Putamen (tissue), 1 donor: ENCODE measurements around the gene AMN.
"Not testable (repeated sequence)": the region's sequence is repeated elsewhere in the genome, so short reads cannot be mapped to it uniquely, and the experiment has no call there.

Experiments
- DNase-seq: peaks from one replicate; pipeline ENCODE4 v3.0.0-alpha.2; 2016; ENCODE audit warnings: low spot score

The AMN gene

DNA sequence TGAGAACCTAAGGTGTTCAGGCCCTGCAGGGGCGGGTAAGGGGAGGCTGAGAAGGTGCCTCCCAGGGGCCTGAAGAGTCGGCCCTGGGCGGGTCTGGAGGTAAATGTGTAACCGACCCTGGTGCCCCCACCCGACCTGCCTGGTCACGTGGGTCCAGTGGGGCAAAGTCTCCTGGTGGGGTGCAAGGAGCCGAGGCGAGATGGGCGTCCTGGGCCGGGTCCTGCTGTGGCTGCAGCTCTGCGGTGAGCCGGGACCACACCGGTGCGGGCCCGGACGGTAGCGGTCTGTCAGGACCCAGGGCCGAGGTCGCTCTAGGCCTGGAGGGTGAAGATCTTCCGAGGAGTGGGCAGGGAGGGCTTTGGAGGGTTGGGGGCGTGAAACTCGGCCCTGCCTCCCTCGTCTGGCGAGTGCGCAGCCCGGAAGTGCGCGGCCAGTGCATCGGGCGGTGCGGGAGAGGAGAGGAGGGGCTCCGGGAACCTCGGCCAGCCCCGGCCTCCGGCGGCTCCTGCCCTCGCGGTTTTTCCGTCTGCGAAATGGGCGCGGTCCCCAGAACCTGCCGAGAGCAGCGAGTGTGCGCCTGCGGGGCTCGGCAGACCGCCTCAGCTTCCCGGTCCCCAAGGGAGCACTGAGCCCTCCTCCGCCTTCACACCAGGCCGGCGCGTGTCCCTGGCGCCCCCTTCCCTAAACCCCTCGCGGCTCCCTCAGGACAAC lies at the start of gene AMN:
AMN (plus strand) TSS at position 174 of the 711 bp plus-strand sequence; CDS start at position 200, 26 bp downstream.
- no peak for DNase-seq

DNA sequence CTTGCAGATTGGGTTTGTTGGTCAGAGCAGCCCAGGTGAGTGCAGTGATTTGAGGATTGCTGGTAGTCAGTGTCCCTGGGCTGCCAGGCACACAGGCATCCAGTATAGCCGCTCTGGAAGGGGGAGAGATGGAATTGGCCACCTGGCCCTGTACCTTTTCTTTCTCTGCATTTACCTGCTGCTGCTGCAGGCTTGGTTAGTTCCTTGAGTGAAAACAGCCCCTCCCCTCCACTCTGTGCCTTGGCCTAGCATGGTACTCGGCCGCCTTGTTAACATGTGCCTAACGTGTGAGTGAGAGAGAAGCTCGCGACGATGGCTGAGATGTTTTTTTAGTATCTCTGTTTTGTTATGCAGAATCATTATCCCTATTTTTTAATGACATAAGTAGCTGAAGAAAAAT lies 49.3 kb upstream of the AMN start:
- no peak for DNase-seq

DNA sequence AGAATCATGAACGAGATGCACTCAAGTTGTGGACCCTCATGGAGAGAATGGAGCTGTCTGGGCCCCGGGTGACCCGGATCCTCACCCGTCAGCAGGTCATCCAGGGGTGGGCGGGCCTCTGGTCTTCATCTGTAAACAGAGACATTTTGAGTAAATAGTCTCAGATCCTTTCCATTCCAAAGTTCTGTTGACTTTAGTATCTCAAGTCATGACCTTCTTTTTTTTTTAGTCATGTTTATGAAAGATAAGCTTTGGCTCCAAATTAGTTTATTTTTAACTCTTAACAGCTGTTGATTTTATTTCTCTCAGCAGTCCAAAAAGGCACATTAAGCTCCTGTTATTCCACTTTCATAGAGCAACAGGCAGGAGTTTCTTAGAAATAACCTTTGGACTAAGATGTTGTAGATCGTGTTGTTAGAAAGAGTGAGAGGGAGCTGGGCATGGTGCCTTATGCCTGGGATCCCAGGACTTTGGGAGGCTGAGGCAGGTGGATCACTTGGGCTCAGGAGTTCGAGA lies 48.9 kb upstream of the AMN start:
- DNase-seq = no peak

DNA sequence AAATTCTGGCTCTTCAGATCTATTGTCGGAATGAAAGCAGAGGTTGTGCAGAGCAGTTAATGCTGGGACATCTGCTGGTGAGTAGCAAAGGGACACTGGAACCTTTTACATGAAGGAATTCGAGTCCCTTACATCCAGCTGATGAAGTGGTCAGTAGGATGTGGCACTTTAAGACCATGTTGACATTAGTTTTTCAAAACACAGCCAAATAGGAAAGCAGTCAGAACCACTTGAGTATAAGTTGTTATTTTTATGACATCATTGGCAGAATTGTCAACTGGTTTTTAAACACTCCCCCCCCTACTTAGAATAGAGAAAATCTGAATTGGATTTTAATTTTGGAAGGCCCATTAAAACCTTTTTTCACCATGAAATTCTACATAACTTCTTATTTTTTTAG lies 46.8 kb upstream of the AMN start:
- no peak for DNase-seq

DNA sequence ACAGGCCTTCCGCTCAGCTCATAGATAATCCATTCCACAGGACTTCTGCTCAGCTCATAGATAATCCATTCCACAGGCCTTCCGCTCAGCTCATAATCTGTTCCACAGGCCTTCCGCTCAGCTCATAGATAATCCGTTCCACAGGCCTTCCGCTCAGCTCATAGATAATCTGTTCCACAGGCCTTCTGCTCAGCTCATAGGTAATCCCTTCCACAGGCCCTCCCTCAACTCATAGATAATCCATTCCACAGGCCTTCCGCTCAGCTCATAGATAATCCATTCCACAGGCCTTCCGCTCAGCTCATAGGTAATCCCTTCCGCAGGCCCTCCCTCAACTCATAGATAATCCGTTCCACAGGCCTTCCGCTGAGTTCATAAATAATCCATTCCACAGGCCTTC lies 45.0 kb upstream of the AMN start:
- DNase-seq = not testable (repeated sequence)

DNA sequence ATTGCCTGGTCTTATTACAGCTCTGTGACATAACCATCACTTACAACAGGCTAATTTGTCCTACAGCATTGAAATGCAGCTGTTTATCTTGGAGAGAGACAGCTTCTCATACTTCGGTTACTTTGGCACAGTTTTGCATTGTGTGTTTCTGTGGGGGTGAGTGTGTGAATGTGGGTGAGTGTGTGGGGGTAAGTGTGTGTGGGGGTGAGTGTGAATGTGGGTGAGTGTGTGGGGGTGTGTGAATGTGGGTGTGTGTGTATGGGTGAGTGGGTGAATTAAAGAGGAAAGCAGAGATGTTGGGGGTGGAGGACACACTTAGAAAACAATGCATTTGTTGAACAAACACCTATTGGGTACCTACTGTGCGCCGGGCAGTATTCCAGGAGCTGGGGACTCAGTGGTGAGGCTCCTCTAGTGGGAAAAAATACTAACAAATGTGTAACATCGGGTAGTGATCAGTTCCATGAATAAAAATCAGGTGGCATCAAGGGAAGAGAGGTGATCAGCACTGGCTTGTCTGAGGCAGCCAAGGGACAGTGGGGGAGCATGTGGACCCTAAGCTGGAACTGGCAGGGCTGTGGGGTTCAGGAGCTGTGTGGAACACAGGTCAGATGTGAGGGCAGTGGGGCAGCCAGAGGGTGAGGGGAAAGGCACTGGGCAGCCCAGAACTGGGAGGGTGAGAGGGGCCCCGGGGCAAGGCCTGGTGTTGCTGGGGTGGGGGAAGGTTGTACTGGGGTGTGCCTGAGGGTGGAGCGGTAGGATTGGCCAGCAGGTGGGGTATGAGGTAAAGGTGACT lies 44.1 kb upstream of the AMN start:
- DNase-seq = no peak

DNA sequence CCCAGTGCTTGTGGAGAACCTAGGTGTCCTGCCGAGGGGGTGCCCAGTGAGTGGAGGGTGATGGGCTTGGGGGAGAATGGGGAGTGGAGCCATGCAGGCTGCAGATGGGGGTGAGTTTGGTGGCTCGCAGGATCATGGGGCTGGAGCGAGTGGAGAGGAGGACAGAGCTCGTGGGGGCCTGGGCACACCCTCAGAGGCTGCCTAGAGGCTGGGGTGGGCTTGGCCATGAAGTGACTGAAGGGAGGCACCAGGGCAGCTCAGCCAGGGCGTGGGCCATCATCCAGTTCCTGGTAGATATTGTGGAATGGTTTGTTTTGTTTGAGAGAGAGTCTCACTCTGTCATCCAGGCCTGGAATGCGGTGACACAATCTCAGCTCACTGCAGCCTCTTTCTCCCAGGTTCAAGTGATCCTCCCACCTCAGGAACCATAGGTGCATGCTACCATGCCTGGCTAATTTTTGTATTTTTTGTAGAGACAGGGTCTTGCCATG lies 43.4 kb upstream of the AMN start:
- DNase-seq = no peak

DNA sequence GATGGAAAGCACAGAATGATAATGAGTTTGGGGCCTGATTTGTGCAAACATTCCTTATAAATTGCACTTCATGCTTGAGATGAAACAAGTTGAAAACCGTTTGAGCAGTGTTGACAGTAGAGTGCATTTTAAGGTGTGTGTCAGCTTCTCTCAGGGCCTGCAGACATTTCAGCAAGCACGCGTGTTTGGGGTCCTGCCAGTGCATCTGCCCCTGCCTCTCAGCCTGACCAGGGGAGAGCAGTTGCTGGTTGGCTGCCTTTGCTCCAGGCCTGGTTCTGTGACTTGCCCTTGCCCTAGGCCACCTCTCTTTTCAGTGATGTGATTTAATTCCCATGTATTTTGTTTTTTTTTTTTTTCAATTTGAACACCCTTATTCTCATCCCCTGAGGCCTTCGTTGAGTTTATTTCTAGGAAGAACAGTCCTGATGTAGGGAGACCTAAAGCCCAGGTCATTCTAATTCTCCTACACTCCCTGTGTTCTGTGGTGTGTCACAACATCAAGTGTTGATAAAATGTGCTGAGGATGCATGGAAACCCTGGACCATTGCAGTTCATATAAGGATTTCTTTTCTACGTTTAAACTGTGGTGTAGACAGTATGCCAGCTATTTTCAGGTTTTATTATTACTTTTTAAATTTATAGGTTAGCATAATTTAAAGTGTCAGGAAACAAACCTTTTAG lies 40.1 kb upstream of the AMN start:
- DNase-seq = no peak

DNA sequence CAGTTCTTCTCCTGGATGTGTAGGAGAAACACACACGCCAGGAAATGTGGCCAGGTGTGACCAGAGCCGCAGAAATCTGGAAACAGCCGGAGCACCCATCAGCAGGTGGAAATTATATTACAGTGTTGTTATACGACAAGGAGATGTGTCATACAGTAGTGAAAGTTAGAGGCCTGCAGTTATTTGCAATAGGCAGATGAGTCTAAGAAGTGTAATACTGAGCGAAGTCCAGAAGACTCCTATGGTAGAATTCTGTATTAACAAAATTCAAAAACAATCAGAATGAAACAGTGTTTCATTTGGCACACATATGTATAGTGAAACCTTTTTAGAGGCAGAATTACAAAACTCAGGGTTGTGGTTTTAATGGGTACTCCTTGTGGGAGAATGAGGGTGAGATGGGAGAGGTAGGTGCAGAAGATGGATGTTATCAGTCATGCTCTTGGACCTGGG lies 39.3 kb upstream of the AMN start:
- DNase-seq = no peak

DNA sequence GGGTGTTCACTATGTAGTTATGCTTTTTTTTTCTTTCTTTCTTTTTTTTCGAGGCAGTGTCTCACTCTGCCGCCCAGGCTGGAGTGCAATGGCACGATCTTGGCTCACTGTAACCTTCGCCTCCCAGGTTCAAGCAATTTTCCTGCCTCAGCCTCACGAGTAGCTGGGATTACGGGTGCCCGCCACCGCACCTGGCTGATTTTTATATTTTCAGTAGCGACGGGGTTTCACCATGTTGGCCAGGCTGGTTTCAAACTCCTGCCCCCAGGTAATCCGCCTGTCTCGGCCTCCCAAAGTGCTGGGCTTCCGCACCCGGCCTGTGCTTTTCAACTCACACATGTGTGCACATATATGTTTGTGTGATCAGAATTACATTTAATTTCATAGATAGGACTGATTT lies 38.9 kb upstream of the AMN start:
- no peak for DNase-seq

DNA sequence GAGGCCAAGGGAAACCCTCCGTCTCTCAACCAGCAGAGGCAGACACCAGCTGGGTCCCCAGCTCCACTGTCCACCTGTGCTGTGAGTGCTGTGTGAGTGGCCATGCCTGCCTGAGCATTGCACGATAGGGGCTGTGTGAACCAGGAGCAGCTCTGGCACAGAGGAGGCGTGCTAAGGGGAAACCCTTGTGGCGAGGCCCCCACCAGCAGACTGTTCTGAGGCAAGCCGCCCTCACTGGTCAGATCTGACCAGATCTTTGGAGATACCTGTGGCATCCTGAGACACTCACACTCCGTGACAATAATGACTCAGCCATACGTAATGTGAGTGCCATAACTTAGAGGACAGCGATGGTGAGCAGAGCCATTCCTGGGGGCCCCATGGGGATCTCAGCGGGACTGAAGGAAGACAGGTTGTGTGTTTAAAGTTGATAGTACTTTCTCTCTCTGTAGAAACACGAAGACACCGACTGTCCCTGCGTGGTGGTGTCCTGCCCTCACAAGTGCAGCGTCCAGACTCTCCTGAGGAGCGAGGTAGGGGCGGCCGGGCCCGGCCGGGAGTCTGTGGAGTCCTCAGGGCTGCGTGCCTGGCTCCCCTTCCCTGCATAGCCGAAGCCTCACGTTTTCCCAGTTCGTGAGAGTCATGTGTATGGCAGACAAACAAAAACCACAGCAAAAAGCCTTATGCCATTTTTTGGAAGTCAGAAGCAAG lies 36.6 kb upstream of the AMN start:
- DNase-seq = no peak

DNA sequence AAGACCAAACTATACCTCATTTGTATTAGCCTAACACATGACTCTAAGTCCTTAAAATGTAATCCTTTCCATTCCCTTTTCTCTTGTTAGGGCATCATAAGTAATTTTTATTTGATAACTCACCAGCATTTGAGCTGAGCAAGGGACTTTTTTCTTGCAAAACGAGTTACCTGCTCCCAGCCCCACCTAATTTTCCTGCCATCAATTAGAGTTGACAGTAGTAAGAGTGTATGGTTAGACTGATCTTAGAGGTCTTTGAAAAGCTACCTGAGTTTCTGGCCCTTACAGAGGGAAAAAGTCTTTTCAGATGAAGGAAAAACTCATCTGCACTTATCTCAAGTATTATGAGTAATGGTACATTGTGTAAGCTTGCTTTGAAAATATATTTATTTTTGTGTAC lies 33.7 kb upstream of the AMN start:
- no peak for DNase-seq

DNA sequence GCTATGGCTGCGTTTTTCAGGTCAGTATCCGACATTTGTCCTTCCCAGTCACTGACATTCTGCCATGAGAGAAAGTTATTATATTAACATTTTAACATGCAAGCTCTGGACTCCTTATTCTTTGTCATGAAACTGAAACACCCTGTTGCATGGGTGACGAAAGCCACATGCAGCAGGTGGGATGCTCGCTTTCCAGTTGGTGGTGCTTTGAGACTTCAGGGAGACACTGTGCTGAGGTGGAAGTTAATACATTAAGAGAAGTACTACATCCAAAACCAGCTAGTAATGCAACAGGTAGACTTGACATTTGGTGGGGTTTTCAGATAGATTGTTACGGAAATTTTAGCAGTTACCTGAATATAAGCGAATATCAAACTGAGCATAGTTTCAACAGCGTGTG lies 32.8 kb upstream of the AMN start:
- no peak for DNase-seq

DNA sequence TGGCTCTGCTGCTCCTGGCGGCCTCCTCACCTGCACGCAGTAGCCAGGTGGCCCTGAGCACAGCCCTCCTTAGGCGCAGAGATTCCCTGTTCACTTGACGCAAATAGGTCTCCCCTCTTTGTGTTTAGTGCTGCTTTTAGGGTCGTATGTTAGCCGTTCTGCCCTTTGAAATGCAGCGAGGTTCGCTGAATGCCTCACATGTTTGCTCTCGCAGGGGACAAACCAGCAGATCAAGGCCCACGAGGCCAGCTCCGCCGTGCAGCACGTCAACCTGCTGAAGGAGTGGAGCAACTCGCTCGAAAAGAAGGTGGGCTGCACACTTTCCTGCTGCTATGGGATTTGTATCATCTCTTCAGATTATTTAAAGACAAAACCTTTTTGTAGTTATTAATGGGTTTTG lies 31.4 kb upstream of the AMN start:
- DNase-seq = no peak

DNA sequence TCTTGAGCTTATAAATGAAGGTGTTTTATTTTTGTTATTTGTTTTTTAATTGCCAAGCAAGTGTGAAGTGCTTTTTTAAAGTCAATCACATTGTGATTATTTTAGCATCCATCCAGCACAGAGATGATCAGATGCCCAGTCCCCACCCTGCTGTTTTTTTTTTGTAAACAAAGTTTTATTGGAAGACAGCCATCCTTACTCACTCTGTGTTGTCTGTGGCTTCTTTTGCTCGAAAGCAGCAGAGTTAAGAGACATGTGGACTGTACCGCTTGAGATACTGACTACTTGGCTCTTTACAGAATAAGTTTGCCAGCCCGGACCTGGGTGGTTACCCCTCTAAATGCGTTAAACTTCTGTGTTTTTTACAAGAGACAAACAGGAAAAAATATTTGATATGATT lies 30.9 kb upstream of the AMN start:
- no peak for DNase-seq

DNA sequence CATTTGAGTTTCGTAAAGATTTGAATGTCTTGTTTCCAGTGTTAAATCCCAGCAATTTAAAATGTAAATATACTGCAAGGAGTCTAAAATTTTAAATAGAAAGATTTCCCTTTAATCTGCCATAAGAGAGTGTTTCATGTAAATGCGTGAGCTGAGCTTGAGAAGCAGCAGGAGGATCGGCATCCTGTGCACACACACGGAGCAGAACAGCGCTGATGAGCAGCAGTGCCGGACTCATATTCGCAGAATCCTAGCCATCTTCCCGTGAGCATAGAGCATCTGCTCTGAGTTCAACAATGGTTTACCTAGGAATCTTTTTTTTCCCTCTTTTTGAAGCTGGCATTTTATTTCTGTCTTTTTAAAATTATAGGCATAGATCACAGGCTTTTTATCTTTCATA lies 29.8 kb upstream of the AMN start:
- DNase-seq = no peak

DNA sequence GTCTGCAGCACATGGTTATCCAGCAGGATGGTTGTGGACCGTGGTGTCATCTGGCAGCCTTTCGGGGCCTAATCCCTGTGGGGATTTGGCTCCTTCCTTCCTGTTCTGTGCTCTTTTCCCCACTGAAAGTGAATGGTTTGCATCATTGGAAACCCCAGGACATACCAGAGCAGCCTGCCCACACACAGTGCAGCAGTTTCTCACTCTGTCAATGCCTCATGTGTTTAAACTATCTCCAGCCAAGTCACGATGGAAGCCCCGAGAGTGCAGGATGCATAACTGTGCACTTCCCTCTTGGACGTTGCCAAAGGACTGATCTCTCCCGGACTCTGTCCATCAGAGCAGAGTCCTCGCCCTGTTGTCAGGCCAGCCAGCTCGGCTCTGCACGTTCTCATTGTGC lies 29.0 kb upstream of the AMN start:
- DNase-seq = peak; percentile 7

DNA sequence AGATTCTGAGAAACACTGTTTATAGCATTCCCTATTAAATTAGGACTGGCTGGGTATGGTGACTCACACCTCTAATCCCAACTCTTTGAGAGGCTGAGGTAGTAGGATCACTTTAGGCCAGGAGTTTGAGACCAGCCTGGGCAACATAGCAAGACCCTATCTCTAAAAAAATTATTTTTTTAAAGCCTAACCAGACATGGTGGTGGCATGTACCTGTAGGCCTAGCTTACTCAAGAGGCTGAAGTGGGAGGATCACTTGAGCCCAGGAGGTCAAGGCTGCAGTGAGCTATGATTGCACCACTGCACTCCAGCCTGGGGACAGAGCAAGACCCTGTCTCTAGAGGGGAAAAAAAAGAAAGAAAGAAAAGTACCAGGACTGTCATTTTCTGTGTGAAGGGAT lies 25.7 kb upstream of the AMN start:
- DNase-seq = not testable (repeated sequence)

DNA sequence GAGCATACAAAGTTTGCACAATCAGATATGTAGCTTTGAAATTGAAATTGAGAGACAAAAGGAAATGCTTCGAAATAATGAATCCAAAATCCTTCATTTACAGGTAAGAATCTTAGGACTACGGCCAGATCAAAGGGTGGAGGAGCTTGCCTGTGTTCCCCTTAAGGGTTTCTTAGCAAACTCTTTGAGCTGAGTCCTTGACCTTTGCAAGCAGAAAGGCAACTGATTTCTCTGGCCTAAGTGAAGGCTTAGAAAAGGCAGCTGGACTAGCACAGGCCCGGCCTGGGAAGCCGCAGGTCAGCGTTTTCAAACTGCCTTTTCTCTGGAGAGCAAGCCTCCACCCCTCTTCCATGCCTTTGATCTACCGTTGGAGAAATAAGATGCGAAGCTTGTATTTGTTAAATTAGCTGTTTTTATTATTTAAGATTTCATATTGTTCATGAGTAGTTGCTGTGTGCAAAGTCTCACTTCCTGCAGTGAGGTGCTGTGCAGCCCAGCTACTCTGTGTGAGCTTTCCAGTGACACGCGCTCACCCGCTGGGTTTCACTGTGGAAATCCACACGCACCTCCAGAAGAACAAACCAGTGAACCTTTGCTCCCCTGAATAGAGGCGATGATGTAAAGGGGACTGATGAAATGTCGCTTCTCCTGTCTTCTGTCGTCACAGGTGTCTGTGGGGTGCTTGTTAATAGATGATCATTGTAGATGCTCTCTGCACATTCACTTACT lies 25.0 kb upstream of the AMN start:
- no peak for DNase-seq

DNA sequence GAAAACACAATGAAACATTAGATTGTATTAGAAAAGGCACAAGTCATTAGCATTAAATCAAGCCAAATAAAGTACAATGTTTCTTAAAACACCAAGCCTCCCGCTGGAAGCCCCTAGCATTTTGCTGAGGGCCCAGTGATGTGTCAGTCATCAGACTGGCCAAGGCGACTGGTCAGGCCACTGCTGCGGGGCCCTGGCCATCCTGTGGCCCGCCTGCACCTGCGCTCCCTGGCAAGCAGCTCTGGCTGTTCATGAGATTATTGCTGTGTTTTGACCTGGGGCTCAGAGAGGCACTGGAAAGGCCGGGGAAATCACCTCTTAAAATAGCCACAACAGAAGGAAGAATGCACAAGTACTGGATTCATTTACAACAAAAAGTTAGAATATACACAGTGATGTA lies 24.2 kb upstream of the AMN start:
- DNase-seq = no peak

DNA sequence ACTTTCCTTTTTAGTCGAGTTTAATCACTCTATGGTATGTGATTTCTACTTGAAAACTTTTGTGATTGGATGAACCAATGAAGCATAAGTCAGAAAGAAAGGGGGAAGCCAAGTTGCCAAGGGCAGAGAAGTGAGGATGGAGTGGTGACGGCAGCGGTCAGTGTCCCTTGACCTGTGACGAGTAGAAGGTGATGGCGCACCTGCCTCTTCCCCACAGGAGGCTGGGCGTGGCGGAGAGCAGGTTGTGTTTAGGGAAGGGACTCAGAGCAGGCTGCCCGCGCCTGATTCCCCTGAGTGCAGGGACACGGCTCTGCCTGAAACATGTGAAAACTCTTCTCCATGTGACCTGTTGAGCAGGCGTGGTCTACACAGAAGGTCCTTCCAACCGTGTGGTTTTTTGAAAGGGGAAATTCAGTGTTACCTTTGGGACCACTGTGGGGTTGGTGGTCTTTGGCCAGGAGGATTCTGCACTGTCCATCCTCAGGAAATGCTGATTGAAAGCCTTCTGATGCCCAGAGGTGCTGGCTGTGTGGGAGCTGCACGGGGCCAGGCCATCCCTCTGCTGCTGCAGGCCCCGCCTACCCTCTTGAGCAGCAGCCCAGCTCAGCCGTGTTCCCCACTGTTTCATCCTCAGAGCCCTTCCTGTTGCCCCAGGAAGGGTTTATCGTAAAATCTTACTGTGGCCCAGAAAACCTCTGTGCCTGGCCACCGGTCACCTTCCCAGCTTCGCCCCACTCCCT lies 23.5 kb upstream of the AMN start:
- DNase-seq = no peak
